Measurements from ENCODE around the gene STAB1. TPM values are rescaled to one million over a fixed set of nuclear protein-coding genes. Genes with fewer than 3 reads are reported as not detected.

The STAB1 gene
- polyA plus RNA-seq, 3 donors from 2014 or later = 0.10 TPM; not detected in 2

DNA sequence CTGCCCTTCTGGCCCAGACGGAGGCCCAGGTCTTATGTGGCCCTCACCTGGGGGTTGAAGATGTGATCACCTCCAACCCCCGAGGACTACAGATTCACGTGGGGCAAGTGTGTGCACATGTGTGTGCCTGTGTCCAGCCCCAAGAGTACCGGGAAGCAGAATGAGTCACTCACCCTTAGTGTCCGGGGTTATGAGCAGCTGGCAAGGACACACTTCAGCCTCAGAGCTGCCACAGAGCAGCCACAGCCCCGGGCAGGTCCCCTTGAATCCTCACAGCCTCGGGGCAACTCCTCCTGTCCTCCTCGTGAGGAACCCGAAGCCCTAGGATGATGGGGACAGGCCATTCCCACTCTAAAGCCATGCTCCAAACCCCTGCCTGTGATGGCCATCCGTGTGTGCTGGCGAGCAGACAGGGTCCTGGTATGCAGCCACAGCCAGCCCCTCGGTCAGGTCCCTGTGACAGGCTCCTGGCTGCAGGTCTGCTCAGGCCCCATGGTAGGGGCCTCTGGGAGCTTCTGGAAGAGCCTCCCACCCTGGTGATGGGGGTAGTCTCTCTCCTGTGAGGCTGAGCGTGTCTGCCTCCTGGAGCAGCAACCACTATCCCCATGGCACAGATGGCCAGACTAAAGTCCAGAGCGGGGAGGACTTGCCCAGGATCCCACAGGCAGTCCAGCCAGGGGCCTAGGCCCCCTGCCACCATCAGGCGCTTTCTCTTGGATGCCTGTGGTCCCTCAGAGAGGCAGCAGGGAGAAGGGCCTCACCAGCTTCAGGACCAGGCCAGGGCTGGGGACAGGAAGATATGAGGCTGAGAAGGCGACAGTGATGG is 852 bp downstream of the STAB1 start:
- no peaks in the 10 kb centered on the region for H3K9me3 Mint-ChIP-seq
- peaks cover 0 to 3% (median 0%) of the 10 kb centered on the region in 3 donors for H3K27me3 Mint-ChIP-seq (ENCODE audit: low read depth in 3 of 3)
- H3K4me1 Mint-ChIP-seq = peaks cover 0 to 4% of the 10 kb centered on the region in 2 donors
- no peak overlapping the region for H3K27ac Mint-ChIP-seq
- H3K36me3 Mint-ChIP-seq = peaks cover 3 to 7% (median 5%) of the 10 kb centered on the region in 3 donors
- no peak for DNase-seq
- no peak overlapping the region for H3K4me3 Mint-ChIP-seq

DNA sequence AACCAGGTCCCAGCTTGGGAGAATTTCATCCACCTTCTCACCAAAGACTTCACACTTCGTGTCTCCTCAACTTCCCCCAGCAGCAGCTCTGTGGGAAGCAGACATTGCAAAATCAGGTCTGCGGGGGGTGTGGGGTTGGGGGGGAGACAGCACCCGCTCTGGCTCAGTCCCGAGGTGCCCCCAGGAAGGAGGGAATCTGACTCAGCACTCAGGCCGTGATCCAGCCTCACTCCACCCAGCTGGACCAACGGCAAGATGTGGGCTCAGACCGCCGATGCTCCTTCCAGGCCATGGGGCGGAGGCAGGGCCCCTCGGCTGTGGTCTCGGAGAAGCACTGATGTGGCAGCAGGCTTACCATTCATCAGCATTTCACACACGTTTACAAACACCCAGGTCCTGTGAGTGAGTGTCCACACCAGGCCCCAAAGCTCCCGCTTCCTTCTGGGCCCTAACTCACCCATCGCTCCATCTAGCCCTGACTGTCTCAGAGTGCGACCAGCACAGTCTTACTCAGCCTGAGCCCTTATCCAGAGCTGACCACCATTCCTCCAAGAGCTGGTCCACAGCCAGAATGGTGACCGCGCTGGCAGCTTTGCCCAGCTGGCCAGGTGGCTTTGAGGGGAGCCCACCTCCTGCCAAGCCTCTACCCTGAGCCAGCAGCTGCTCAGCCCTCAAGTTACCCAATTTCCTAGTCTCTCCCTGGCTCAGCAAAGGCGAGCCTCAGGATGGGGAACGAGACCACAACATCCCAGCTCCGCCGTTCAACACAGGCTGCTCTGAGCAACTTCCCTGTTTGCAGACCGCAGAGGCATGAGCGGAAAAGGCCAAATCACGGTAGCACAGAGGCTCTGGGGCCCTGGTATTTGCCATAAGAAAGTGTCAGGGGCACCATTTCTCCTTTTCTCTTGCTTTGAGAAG is 3.3 kb downstream of the STAB1 start:
- Mint-ChIP-seq H3K27me3 (ENCODE audit: low read depth in 3 of 3) (peaks cover 0 to 3% (median 0%) of the 10 kb centered on the region in 3 donors), H3K4me3 (no peak overlapping the region), H3K9me3 (no peaks in the 10 kb centered on the region), H3K36me3 (no peaks in the 10 kb centered on the region), H3K4me1 (peaks cover 0 to 4% of the 10 kb centered on the region in 2 donors), H3K27ac (no peak overlapping the region)
- no peak for DNase-seq

DNA sequence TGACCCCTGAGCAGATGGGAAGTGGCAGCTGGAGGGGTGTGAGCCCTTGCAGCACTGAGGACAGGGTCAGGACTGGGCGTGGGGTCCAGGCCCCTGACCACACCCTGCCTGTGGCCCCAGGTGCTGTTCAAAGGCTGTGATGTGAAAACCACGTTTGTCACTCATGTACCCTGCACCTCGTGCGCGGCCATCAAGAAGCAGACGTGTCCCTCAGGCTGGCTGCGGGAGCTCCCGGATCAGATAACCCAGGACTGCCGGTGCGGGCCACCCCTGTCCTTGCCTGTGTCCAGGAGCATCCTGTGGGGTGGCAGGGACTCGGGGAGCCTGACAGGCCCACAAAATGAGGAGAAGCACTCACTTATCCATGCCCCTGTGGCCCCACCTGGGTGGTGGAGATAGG is 5.9 kb downstream of the STAB1 start:
- Mint-ChIP-seq H3K4me3 (no peak overlapping the region), H3K4me1 (no peaks in the 10 kb centered on the region), H3K36me3 (no peaks in the 10 kb centered on the region), H3K27me3 (ENCODE audit: low read depth in 3 of 3) (peaks cover 0 to 3% (median 0%) of the 10 kb centered on the region in 3 donors), H3K27ac (no peak overlapping the region), H3K9me3 (no peaks in the 10 kb centered on the region)
- DNase-seq = no peak

DNA sequence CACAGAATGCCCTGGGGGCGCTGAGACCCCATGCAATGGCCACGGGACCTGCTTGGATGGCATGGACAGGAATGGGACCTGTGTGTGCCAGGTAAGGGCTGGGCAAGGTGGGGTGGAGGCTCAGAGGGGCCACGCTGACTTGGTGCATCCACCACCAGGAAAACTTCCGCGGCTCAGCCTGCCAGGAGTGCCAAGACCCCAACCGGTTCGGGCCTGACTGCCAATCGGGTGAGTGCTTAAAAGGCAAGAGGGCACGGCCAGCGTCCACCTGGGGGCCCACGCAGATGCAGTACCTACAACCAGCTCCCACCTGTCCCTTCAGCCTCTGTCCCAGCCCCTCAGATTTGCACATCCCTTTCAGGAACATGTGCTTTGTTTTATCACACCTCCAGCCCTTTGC is 6.9 kb downstream of the STAB1 start:
- Mint-ChIP-seq H3K27me3 (ENCODE audit: low read depth in 3 of 3) (peaks cover 0 to 4% (median 0%) of the 10 kb centered on the region in 3 donors), H3K4me3 (no peak overlapping the region), H3K27ac (no peak overlapping the region), H3K9me3 (no peaks in the 10 kb centered on the region), H3K4me1 (no peaks in the 10 kb centered on the region), H3K36me3 (no peaks in the 10 kb centered on the region)
- no peak for DNase-seq

DNA sequence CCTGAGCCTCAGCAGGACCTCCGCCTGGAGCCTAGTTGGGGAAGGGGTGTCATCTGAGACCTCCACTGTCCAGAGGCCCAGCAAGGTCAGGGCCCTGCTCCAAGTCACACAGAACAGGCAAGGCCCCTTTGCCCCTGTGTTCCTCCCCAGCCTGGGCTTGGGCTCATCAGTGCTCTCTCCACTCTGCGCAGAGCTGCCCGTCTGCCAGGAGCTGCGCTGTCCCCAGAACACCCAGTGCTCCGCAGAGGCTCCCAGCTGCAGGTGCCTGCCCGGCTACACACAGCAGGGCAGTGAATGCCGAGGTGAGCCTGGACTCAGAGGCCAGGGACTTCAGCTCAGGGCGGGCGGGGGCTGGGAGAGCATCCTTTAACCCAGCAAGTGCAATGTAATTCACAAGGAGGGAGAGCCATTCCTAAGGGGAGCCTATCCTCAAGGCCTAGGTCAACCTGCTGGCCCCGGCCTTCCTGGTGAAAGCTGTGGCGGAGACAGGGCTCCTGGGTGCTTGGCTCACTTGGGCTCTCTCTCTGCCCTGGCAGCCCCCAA is 7.7 kb downstream of the STAB1 start:
- Mint-ChIP-seq H3K27ac (no peak overlapping the region), H3K4me1 (no peaks in the 10 kb centered on the region), H3K9me3 (no peaks in the 10 kb centered on the region), H3K27me3 (ENCODE audit: low read depth in 3 of 3) (peaks cover 0 to 1% (median 0%) of the 10 kb centered on the region in 3 donors), H3K4me3 (no peak overlapping the region), H3K36me3 (no peaks in the 10 kb centered on the region)
- no peak for DNase-seq

DNA sequence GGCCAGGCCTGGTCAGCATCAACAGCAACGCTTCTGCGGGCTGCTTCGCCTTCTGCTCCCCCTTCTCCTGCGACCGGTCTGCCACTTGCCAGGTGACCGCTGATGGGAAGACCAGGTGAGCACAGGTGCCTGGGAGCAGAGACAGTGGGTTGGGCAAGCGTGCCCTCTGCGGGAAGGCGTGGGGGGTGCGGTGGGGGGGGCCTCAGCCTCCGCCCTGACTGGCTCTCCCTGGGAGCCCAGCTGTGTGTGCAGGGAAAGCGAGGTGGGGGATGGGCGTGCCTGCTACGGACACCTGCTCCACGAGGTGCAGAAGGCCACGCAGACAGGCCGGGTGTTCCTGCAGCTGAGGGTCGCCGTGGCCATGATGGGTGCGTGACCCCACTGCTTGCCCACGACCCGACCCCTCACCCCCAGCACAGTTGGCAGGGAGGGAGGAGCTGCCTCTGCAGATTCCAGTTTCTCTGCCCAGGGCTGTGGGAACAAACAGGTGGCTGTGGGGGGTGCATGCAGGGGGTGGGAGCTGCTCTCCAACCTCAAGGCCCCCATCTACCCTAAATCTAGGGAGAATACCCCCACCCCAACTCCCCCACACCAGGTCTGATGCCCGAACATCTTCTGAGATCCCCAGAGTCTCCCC is 8.8 kb downstream of the STAB1 start:
- Mint-ChIP-seq H3K4me3 (no peak overlapping the region), H3K4me1 (no peaks in the 10 kb centered on the region), H3K27me3 (ENCODE audit: low read depth in 3 of 3) (peaks cover 0 to 1% (median 0%) of the 10 kb centered on the region in 3 donors), H3K9me3 (no peaks in the 10 kb centered on the region), H3K36me3 (no peaks in the 10 kb centered on the region), H3K27ac (no peak overlapping the region)
- DNase-seq = no peak

DNA sequence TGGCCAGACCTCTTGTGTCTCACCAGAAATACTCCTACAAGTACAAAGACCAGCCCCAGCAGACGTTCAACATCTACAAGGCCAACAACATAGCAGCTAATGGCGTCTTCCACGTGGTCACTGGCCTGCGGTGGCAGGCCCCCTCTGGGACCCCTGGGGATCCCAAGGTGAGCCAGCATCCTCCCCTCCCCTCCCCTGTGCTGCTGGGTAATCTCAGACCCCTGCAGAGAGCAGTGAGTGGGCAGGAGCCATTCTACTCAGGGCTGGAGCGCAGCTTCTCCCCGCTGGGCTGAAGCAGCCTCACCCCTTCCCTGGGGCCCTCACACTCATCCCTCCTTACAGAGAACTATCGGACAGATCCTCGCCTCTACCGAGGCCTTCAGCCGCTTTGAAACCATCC is 9.8 kb downstream of the STAB1 start:
- no peak overlapping the region for H3K27ac Mint-ChIP-seq
- H3K4me1 Mint-ChIP-seq = no peaks in the 10 kb centered on the region
- no peak overlapping the region for H3K4me3 Mint-ChIP-seq
- H3K36me3 Mint-ChIP-seq = no peaks in the 10 kb centered on the region
- peaks cover 0 to 1% (median 0%) of the 10 kb centered on the region in 3 donors for H3K27me3 Mint-ChIP-seq (ENCODE audit: low read depth in 3 of 3)
- no peak for DNase-seq
- H3K9me3 Mint-ChIP-seq = no peaks in the 10 kb centered on the region

DNA sequence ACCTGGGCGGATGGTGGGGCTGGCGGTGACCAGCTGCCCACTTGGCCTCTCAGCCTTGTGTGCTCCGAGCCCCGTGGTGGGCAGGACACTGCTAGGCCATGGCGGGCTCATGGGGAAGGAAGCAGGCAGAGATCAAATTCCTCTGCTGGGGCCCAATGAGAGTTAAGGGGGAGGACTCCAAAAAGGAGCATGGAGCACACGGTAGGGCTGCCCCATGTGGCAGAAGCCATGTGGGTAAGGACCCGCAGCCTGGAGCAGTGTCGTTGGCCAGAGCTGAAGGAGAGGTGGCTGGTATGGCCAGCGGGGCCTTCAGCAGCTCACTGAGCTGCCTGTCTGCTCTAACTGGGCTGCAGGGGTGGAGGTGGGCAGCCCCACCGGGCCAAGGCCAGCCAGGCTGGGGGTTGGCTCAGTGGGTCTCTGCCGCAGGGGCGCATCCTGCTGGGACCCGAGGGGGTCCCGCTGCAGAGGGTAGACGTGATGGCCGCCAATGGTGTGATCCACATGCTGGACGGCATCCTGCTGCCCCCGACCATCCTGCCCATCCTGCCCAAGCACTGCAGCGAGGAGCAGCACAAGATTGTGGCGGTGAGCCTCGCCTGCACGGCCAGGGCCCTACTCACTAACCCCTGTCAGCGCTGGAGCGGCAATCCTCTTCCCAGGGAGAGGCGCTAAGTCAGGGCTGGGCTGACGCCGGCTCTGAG is 11.3 kb downstream of the STAB1 start:
- Mint-ChIP-seq H3K4me1 (no peaks in the 10 kb centered on the region), H3K9me3 (no peaks in the 10 kb centered on the region), H3K27me3 (ENCODE audit: low read depth in 3 of 3) (peaks cover 0 to 1% (median 0%) of the 10 kb centered on the region in 3 donors), H3K36me3 (no peaks in the 10 kb centered on the region), H3K27ac (no peak overlapping the region), H3K4me3 (no peak overlapping the region)
- no peak for DNase-seq

DNA sequence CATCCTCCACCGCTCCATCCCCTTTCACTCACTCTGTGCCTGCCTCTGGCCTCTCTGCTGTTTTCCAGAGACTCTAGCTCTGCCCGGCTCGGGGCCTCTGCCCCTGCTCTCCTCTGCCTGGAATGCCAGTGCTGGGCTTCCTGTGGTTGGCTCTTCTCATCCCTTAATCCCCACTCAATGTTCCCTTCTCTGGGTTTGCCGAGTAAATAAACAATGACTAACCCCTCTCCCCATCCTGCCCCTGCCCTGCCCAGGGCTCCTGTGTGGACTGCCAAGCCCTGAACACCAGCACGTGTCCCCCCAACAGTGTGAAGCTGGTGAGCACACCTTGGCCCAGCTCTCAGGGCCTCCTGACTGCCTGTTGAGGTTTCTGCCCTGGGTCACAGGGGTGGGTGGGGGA is 12.2 kb downstream of the STAB1 start:
- Mint-ChIP-seq H3K4me1 (no peaks in the 10 kb centered on the region), H3K27ac (no peak overlapping the region), H3K4me3 (no peak overlapping the region), H3K27me3 (ENCODE audit: low read depth in 3 of 3) (peaks cover 0 to 1% (median 0%) of the 10 kb centered on the region in 3 donors), H3K9me3 (no peaks in the 10 kb centered on the region), H3K36me3 (no peaks in the 10 kb centered on the region)
- no peak for DNase-seq

DNA sequence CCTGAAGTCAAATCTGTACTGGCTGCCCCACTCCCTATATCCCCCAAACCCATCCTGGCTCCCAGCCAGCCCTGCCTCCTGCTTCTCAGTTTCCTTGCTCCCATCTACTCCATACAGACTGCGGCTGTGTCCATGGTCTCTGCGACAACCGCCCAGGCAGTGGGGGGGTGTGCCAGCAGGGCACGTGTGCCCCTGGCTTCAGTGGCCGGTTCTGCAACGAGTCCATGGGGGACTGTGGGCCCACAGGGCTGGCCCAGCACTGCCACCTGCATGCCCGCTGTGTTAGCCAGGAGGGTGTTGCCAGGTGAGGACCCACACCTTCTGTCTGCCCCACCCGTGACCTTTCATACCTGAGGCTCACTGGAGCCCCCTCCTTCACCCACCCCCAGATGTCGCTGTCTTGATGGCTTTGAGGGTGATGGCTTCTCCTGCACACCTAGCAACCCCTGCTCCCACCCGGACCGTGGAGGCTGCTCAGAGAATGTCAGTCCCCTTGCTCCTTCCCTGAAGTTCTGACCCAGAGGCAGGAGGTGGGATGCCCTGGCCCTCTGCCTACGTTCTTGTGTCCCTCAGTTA is 14.7 kb downstream of the STAB1 start:
- Mint-ChIP-seq H3K27ac (no peak overlapping the region), H3K4me1 (no peaks in the 10 kb centered on the region), H3K27me3 (ENCODE audit: low read depth in 3 of 3) (peaks cover 0 to 1% (median 0%) of the 10 kb centered on the region in 3 donors), H3K9me3 (no peaks in the 10 kb centered on the region), H3K36me3 (no peaks in the 10 kb centered on the region), H3K4me3 (no peak overlapping the region)
- no peak for DNase-seq

DNA sequence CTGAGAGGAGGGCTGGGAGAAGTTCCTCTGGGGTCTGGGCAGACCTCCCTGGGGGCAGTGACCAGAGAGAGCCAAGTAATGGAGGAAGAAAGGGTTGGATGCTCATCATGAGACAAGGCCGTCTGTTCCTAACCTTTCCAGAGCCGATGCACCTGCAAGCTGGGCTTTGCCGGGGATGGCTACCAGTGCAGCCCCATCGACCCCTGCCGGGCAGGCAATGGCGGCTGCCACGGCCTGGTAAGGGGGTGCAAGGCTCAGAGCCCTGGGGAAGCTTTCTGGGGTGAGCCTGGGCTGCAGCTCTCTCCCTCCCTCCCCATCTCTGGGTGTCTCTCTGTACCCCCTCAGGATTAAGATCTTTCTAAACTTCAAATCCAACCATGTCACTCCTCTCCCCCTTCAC is 16.4 kb downstream of the STAB1 start:
- DNase-seq = no peak
- H3K4me1 Mint-ChIP-seq = no peaks in the 10 kb centered on the region
- peaks cover 0 to 1% (median 0%) of the 10 kb centered on the region in 3 donors for H3K27me3 Mint-ChIP-seq (ENCODE audit: low read depth in 3 of 3)
- no peaks in the 10 kb centered on the region for H3K36me3 Mint-ChIP-seq
- H3K9me3 Mint-ChIP-seq = no peaks in the 10 kb centered on the region
- H3K27ac Mint-ChIP-seq = no peak overlapping the region
- H3K4me3 Mint-ChIP-seq = no peak overlapping the region

DNA sequence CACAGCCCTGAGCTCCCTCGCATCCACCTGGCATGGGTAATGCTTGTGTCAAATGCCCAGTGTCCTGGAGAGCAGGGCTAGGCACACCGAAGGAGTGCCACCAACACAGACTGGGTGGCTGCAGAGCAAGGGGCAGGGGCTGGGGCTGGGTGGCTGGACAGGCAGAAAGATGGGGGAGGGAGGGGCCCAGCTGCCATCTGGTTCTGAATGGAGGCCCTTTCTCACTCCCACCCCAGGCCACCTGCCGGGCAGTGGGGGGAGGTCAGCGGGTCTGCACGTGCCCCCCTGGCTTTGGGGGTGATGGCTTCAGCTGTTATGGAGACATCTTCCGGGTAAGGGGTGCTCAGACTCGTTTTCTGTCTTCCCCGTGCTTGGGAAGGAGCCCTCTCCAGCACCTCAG is 17.0 kb downstream of the STAB1 start:
- Mint-ChIP-seq H3K36me3 (no peaks in the 10 kb centered on the region), H3K4me1 (no peaks in the 10 kb centered on the region), H3K27ac (no peak overlapping the region), H3K4me3 (no peak overlapping the region), H3K9me3 (no peaks in the 10 kb centered on the region), H3K27me3 (ENCODE audit: low read depth in 3 of 3) (no peaks in the 10 kb centered on the region)
- DNase-seq = no peak

DNA sequence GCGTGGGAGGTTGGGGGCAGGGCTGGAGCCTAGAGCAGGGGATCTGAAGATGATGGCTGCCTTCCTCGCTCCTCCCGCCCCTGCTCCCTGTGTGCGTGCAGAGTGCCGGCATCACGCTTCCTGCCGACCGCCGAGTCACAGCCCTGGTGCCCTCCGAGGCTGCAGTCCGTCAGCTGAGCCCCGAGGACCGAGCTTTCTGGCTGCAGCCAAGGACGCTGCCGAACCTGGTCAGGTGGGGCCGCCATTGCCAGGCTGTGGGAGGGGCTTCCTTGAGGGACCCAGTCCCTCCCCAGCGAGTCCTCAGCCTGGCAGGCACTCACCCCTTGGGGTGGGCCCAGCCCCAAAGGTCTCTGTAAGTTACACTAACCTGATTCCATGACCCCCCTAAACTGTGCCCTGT is 17.6 kb downstream of the STAB1 start:
- Mint-ChIP-seq H3K36me3 (no peaks in the 10 kb centered on the region), H3K27me3 (ENCODE audit: low read depth in 3 of 3) (no peaks in the 10 kb centered on the region), H3K4me1 (no peaks in the 10 kb centered on the region), H3K9me3 (no peaks in the 10 kb centered on the region), H3K4me3 (no peak overlapping the region), H3K27ac (no peak overlapping the region)
- no peak for DNase-seq

All from immature natural killer cell (primary cell).